HTR-8/SVneo (cell line): ENCODE data around the gene CDKAL1.
"Not testable (repeated sequence)": the region's sequence is repeated elsewhere in the genome, so short reads cannot be mapped to it uniquely, and the experiment has no call there.

Experiments used
- DNase-seq: peaks from one replicate; pipeline ENCODE4 v3.0.0; 2011; ENCODE audit warnings: low spot score, mixed read lengths; ENCODE audit not compliant: insufficient read length
- FAIRE-seq: peaks from 2 replicates; lab custom pipeline; 2011; peaks lifted over from hg19 to GRCh38; lab: Jason Lieb, UNC

The CDKAL1 gene

GRCh38 chr6:20583444-20583800, 49.2 kb downstream of the CDKAL1 start:
- FAIRE-seq (no peak), DNase-seq (no peak)

- FAIRE-seq = no peak
These were observed 50.0 kb downstream of the CDKAL1 start for GRCh38 chr6:20584100-20584731.

GRCh38 chr6:20589266-20589665, 55.0 kb downstream of the CDKAL1 start:
- no peak for FAIRE-seq
- DNase-seq = no peak

More at GRCh38 chr6:20584100-20584731, 50.0 kb downstream of the CDKAL1 start:
- no peak for DNase-seq

- not testable (repeated sequence) for DNase-seq, FAIRE-seq
These were observed 56.2 kb downstream of the CDKAL1 start for GRCh38 chr6:20590476-20590875.

- not testable (repeated sequence) for FAIRE-seq, DNase-seq
These were observed 60.1 kb downstream of the CDKAL1 start for GRCh38 chr6:20594299-20594853.

GRCh38 chr6:20599302-20600051, 65.2 kb downstream of the CDKAL1 start:
- no peak for FAIRE-seq
- DNase-seq = no peak

- DNase-seq = no peak
These were observed 66.6 kb downstream of the CDKAL1 start for GRCh38 chr6:20600831-20601230.

GRCh38 chr6:20604159-20604558, 69.9 kb downstream of the CDKAL1 start:
- FAIRE-seq (no peak), DNase-seq (no peak)

More at GRCh38 chr6:20600831-20601230, 66.6 kb downstream of the CDKAL1 start:
- FAIRE-seq = no peak

- FAIRE-seq = no peak
- DNase-seq = no peak
These were observed 70.8 kb downstream of the CDKAL1 start for GRCh38 chr6:20605061-20605460.

GRCh38 chr6:20605581-20605980, 71.3 kb downstream of the CDKAL1 start:
- DNase-seq = no peak
- FAIRE-seq = no peak

- no peak for FAIRE-seq
- no peak for DNase-seq
These were observed 72.6 kb downstream of the CDKAL1 start for GRCh38 chr6:20606831-20607230.

GRCh38 chr6:20608356-20608755, 74.1 kb downstream of the CDKAL1 start:
- DNase-seq = no peak
- FAIRE-seq = no peak

- DNase-seq (no peak), FAIRE-seq (no peak)
These were observed 74.6 kb downstream of the CDKAL1 start for GRCh38 chr6:20608905-20609304.

- FAIRE-seq = not testable (repeated sequence)
These were observed 75.7 kb downstream of the CDKAL1 start for GRCh38 chr6:20609924-20610323.

GRCh38 chr6:20610636-20611370, 76.5 kb downstream of the CDKAL1 start:
- no peak for FAIRE-seq

More at GRCh38 chr6:20609924-20610323, 75.7 kb downstream of the CDKAL1 start:
- DNase-seq = not testable (repeated sequence)

GRCh38 chr6:20617537-20617936, 83.3 kb downstream of the CDKAL1 start:
- not testable (repeated sequence) for DNase-seq

More at GRCh38 chr6:20610636-20611370, 76.5 kb downstream of the CDKAL1 start:
- DNase-seq = no peak

GRCh38 chr6:20620043-20620442, 85.8 kb downstream of the CDKAL1 start:
- no peak for FAIRE-seq

More at GRCh38 chr6:20617537-20617936, 83.3 kb downstream of the CDKAL1 start:
- FAIRE-seq = not testable (repeated sequence)

GRCh38 chr6:20623761-20624160, 89.5 kb downstream of the CDKAL1 start:
- DNase-seq (no peak), FAIRE-seq (no peak)

More at GRCh38 chr6:20620043-20620442, 85.8 kb downstream of the CDKAL1 start:
- no peak for DNase-seq

GRCh38 chr6:20626165-20626564, 91.9 kb downstream of the CDKAL1 start:
- FAIRE-seq = no peak
- DNase-seq = no peak

- FAIRE-seq = no peak
- DNase-seq = no peak
These were observed 95.3 kb downstream of the CDKAL1 start for GRCh38 chr6:20629509-20629908.
